WERI-Rb-1 (cell line): ENCODE data around the gene EPS8.

Source experiments
- DNase-seq: peaks from one replicate; pipeline ENCODE4 v3.0.0-alpha.2; 2020
- H3K27ac ChIP-seq: fragments of 250-450 bp; sonication (Bioruptor Pico); 2 replicates; pipeline ENCODE4 v1.5.1; 2020; ENCODE audit warnings: mild to moderate bottlenecking, moderate library complexity
- H3K27me3 ChIP-seq: fragments of 250-450 bp; sonication (Bioruptor Pico); 2 replicates; pipeline ENCODE4 v1.5.1; 2021; ENCODE audit warnings: mild to moderate bottlenecking, low read depth, moderate library complexity; ENCODE audit not compliant: insufficient read depth, severe bottlenecking
- H3K36me3 ChIP-seq: fragments of 250-450 bp; sonication (Bioruptor Pico); 2 replicates; pipeline ENCODE4 v1.5.1; 2020; ENCODE audit warnings: mild to moderate bottlenecking, moderate library complexity
- H3K4me3 ChIP-seq: 2 replicates; pipeline ENCODE4 v1.5.1; 2011; ENCODE audit warnings: low read depth, mild to moderate bottlenecking, control low read depth, low read length
- H3K9me3 ChIP-seq: fragments of 250-450 bp; sonication (Bioruptor Pico); 2 replicates; pipeline ENCODE4 v1.5.1; 2021; ENCODE audit warnings: mild to moderate bottlenecking, moderate library complexity; ENCODE audit not compliant: severe bottlenecking
- TF ChIP-seq, protein P1 (sequence below): IDR thresholded peaks from 2 replicates; pipeline ENCODE4 v1.5.1; 2011; ENCODE audit warnings: low read depth, mild to moderate bottlenecking, control low read depth, inconsistent platforms, low read length

The EPS8 gene

DNA sequence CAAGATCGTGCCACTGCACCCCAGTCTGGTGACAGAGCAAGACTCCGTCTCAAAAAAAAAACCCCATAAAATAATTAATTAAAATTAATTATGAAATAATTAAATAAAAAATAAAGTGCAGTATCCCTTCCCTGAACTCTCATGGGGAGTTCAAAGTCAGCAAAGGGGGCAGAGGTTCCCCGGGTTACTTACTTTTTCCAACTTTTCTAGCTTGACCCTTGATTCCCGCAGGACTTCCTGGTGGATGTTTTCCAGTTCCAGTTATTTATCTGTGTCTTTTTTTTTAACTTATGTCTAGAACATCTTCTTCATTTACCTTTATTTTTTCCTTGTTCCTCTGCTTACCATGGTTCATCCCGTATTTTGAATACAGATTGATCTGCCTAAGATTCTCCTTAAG is 197.4 kb downstream of the EPS8 start:
- no peak for DNase-seq
- TF ChIP-seq, protein P1, sequence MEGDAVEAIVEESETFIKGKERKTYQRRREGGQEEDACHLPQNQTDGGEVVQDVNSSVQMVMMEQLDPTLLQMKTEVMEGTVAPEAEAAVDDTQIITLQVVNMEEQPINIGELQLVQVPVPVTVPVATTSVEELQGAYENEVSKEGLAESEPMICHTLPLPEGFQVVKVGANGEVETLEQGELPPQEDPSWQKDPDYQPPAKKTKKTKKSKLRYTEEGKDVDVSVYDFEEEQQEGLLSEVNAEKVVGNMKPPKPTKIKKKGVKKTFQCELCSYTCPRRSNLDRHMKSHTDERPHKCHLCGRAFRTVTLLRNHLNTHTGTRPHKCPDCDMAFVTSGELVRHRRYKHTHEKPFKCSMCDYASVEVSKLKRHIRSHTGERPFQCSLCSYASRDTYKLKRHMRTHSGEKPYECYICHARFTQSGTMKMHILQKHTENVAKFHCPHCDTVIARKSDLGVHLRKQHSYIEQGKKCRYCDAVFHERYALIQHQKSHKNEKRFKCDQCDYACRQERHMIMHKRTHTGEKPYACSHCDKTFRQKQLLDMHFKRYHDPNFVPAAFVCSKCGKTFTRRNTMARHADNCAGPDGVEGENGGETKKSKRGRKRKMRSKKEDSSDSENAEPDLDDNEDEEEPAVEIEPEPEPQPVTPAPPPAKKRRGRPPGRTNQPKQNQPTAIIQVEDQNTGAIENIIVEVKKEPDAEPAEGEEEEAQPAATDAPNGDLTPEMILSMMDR = no peak
- H3K36me3 ChIP-seq = no peaks in the 10 kb centered on the region
- no peaks in the 10 kb centered on the region for H3K9me3 ChIP-seq
- H3K27me3 ChIP-seq = no peaks in the 10 kb centered on the region
- H3K4me3 ChIP-seq = no peak overlapping the region
- H3K27ac ChIP-seq = no peak overlapping the region

DNA sequence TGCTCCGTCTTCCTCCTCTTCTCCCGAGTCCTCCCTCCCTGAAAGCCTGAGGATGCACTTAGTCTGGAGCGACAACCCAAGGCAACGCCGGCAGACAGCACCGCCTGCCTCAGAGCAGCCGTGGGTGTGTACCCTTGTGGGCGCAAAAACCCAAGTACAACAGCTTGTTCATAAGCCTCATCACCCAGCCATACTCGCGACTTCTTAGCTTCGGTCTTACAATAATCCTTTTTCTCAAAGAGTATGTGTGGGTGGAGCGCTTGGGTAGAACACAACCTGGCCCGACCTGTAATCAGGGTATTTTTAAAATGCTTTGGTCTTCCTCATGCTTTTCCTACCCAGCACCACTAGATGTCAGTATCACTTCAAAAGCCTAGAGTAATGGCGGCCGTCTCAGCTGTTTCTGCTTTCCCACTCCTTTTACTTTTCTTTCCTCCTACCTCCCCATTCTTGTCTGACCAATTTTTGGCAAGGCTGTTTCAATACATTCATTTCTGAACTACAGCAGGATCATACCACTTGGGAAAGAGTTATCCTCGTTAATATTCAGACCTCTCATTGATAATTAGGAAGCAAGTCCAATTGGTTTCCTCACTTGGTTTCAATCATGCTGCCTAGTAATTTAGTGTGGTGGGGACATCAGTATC is 198.9 kb downstream of the EPS8 start:
- H3K27ac ChIP-seq = peak overlapping the region; percentile 59

DNA sequence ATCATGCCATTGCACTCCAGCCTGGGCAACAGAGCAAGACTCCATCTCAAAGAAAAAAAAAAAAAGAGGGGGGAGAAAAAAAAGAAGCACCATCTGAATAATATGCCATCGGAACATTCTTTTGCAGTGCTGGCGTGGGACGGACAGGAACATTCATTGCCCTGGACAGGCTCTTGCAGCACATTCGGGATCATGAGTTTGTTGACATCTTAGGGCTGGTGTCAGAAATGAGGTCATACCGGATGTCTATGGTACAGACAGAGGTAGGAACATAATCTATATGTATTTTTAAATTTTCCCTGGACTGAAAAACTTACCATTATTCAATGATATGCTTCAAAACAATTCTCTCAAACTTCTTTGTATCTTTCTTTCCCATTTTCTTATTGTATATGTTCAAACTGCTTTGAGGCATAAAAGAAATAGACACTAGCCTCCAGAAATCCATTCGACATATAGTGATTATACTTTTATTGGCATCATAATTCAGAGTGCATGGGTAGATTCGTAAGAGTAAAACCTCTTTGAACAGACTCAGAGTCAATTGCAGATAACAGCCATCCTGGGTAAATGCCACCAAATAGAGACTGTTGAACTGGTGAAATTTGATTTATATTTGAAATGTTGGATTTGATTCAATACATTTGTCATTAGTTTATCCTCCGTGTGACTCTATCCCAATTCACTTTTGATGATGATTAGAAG is 199.7 kb downstream of the EPS8 start:
- Histone ChIP-seq H3K27me3 (no peaks in the 10 kb centered on the region), H3K4me3 (peak overlapping the region; percentile 24), H3K36me3 (no peaks in the 10 kb centered on the region), H3K9me3 (no peaks in the 10 kb centered on the region), H3K27ac (peak overlapping the region; percentile 59)
- TF ChIP-seq, protein P1 = no peak
- no peak for DNase-seq

More for the DNA sequence above, 198.9 kb downstream of the EPS8 start:
- Histone ChIP-seq H3K36me3 (no peaks in the 10 kb centered on the region), H3K9me3 (no peaks in the 10 kb centered on the region), H3K4me3 (peak overlapping the region; percentile 24), H3K27me3 (no peaks in the 10 kb centered on the region)
- DNase-seq = peak; percentile 87
- TF ChIP-seq, protein P1 = peak; percentile 73

DNA sequence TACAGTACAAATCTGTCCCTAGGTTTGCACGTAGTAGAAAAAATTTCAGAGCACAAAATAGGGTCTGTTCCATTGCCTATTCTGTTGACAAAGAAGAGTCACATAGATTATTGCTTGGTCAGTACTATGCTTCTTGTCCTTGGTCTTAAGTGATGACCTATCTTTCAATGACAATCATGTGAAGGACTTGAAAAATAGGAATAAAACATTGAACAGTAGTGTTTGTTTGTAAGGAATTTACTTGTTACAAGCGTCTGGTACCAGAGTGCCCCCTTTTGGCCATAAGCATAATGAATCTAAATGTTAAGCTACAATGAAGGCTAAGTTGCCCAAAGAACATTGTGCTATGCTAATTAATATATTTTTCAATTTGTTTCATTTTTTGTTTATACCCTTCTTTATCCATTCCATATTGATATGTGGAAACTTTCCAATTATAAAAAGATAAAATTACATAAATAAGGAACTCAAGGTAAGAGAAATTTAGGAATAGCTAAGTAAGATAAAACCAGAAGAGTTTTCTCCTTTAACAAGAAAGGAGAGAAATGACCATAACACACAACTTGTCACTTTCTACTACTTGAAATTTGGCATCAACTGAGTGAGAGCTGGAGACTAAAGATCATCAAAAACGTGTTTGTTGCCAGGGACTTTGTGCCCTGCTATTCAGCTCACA is 204.7 kb downstream of the EPS8 start:
- DNase-seq = peak; percentile 26

DNA sequence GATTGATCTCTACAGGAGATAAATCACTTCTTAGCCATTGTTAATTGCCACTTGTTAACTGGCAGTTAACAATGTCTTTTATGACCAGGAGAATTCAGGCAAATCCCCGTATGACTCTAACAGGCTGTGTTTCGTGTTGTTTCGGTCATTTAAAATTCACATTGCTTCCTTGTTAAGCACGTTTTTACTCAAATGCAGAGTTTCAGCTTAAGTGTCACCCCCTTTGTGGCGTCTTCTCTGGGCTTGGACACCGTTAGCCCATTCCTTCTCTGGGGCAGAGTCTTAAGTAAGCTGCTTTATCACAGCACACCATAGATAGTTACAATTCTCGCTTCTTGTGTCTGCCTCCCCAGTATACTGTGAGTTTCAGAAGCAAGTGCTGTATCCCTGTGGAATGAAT is 205.4 kb downstream of the EPS8 start:
- DNase-seq = no peak
- TF ChIP-seq, protein P1 = no peak
- no peaks in the 10 kb centered on the region for H3K27me3 ChIP-seq
- H3K4me3 ChIP-seq = no peak overlapping the region
- no peak overlapping the region for H3K27ac ChIP-seq
- peaks cover 4% of the 10 kb centered on the region for H3K9me3 ChIP-seq
- no peaks in the 10 kb centered on the region for H3K36me3 ChIP-seq

More for the DNA sequence above, 204.7 kb downstream of the EPS8 start:
- no peaks in the 10 kb centered on the region for H3K36me3 ChIP-seq
- peaks cover 4% of the 10 kb centered on the region for H3K9me3 ChIP-seq
- H3K4me3 ChIP-seq = no peak overlapping the region
- H3K27me3 ChIP-seq = no peaks in the 10 kb centered on the region
- TF ChIP-seq, protein P1 = peak; percentile 53; the same call in 1 of the 2 replicates
- no peak overlapping the region for H3K27ac ChIP-seq
